ENCODE data around the gene CRY2.
"Not testable (repeated sequence)": the region's sequence is repeated elsewhere in the genome, so short reads cannot be mapped to it uniquely, and the experiment has no call there.

CRY2 gene

GRCh38 chr11:45880772-45881570 is 33.7 kb downstream of the CRY2 start:
- no peak for DNase-seq

- DNase-seq: no peak
Observed at GRCh38 chr11:45881708-45882368, 34.6 kb downstream of the CRY2 start.

- no peak for DNase-seq
Observed at GRCh38 chr11:45884596-45885185, 37.4 kb downstream of the CRY2 start.

- DNase-seq: peak; percentile 62
Observed at GRCh38 chr11:45885274-45885920, 38.1 kb downstream of the CRY2 start, which contains the start of gene MAPK8IP1. TSS of gene MAPK8IP1 (plus strand) at chr11:45885651. CDS start at chr11:45885821, 170 bp downstream.

DNA sequence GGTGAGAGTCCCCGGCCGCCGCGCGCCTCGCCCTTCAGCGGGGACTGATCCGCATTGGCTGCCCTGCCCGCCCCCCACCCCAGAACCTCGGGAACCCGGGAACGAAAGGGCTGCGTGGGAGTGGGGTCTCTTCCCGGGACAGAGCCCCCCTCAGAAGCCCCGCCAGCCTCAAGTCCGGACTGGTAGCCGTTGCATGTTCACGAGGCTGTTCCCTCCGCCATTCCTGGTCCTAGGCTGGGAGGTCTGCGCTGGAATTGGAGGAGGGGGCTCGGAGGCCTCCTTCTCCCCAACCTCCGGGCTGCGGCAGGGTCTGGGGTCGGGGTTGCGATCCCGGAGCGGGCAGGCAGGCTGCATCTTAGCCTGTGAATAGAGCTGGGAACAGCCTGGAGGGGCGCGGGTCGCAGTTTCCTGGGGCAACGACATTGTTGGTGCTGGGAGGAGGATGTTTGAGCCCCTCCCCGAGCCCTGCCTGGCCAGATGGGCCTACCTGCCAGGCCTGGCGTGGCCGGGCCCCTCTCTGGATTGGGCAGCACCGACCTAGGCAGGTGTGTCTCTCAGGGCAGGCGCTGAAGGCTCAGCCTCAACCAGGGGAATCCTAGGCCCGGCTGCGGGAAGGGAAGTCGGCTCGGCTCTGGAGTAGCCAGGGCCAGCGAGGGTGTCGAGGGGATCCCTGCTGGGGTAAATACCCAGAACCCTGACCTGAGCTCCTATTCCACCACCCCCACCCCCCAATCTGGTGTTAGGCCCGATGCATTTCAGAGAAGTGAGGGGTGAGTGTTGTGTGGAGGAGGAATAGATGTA is 38.8 kb downstream of the CRY2 start:
- DNase-seq: no peak

DNA sequence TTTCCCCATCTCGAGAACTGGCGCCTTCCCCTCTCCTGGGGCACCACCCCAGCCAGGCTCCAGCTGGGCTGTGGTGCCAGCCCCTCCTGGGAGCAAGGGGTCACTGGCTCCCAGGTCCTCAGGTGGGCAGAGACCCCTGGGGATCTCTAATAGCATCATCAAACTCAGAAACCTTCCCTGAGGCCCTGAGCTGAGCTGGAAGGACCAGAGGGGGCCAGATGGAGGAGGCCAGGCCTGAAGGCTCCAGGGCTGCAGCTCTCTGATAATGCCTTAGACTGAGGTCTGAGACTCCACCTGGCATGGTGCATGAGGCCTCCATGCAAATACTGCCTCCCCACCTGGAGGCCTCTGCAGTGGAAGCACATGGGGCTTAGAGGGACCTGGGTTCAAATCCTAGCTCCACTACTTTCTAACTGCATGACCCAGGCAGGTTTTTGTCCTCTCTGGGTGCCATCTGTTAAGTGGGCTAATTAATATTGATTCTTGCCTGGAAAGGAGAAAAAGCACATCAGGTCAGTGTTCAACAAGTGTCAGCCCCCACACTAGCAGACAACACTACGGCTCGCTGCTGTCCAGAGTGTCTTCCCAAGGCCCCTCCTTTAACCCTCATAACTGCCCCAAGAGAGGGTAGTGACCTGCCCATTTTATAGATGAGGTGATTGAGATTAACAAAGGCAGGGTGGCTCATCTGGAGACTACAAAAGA is 39.7 kb downstream of the CRY2 start:
- DNase-seq: no peak

- DNase-seq: no peak
Observed at GRCh38 chr11:45887587-45887986, 40.3 kb downstream of the CRY2 start.

GRCh38 chr11:45889555-45889954 is 42.3 kb downstream of the CRY2 start:
- DNase-seq: no peak

GRCh38 chr11:45889966-45890365 is 42.7 kb downstream of the CRY2 start:
- DNase-seq: no peak

GRCh38 chr11:45890886-45891550 is 43.7 kb downstream of the CRY2 start:
- no peak for DNase-seq

DNA sequence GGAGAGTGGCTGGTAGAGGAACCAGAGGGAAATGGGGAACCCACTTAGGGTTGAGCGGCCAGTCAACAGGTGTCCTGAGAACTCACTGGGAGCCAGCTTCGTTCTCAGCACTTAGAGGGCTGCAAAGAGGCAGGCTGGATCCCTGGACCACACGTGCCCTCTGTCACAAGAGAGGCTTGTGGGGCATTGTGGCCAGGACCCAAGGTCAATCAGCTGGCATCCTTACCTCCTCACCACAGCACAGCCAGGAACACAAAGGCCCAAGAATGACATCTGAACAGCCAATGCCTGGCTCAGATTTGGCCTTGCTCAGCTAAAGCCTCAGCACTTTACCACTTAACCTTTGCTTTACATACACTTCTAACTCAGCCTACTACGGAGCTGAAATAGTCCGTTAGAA is 45.6 kb downstream of the CRY2 start:
- DNase-seq: no peak

DNA sequence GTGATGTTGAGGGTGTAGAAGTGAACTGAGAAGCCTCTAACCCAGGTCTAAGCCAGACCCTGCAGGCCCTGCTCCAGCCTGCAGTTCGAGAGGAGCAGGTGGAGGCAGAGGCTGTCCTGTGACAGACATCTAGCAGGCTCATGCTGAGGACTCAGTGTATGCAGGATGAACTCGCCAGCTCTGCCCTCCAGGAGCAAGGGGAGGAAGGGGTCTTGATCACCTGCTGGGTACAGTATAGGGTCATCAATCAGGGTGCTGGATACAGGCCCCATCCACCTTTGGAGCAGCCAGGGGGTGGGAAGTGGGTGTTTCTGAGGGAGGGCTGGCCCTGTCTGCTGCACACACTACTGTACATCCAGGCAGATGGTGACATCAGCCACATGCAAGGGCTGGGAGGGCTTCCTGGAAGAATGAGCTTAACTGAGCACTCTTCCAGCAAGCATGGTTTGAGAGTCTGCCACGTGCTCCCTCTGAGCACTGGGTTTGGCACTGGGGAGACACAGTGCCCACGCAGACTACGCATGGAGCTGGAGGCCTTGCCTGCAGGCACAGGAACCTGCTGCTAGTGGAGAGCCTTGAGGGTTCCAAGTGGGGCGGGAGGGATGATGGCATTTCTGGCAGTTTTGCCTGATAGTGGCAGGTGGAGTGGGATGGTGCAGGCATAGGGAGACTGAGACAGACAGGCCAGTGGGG is 47.4 kb downstream of the CRY2 start:
- no peak for DNase-seq

GRCh38 chr11:45895553-45896259 is 48.4 kb downstream of the CRY2 start:
- DNase-seq: no peak

- no peak for DNase-seq
Observed at GRCh38 chr11:45896422-45896984, 49.2 kb downstream of the CRY2 start.

DNA sequence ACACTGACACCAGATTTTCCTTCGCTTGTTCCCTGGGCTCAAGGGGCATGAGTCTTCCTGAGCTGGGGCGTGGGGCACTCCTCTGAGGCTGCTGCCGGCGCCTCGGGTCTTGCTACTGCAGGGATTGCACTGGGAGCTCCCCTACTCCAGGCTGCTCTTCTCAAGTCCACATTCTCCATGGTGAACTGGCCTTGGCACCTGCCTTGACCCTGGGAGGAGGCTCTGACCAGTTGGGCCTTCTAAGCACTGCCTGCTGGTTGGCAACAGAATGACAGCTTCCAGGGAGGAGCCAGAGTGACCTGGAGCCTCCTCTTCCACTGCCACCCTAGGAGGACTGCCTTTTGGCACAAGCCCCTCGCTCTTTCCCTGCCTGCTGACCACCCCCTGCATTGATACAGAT is 50.3 kb downstream of the CRY2 start:
- no peak for DNase-seq

- no peak for DNase-seq
Observed at GRCh38 chr11:45899086-45899447, 51.8 kb downstream of the CRY2 start.

- DNase-seq: peak; percentile 61
Observed at GRCh38 chr11:45899448-45900174, 52.3 kb downstream of the CRY2 start.

- DNase-seq: not testable (repeated sequence)
Observed at GRCh38 chr11:45900175-45900800, 53.0 kb downstream of the CRY2 start.

Data from activated CD4-positive, CD25-positive, alpha-beta regulatory T cell treated with anti-CD3 and anti-CD28 coated beads, Interleukin-2, amount 50 U/mL, for 72 hours (primary cell).